ENCODE data around the gene DOCK3.

GRCh38 chr3:51422211-51422610 is 747.5 kb downstream of the DOCK3 start:
- TF ChIP-seq CTCF (conservative IDR thresholded peaks at IDR 0.05; ENCODE audit: low read depth, low read length) (no peak), MAFK (IDR thresholded peaks at IDR 0.05; ENCODE audit: low read depth, low read length) (no peak), RAD21 (IDR thresholded peaks at IDR 0.05; ENCODE audit: low read length) (no peak), ELK1 (IDR thresholded peaks at IDR 0.05; ENCODE audit: borderline replicate concordance, low read depth, low read length) (no peak), POLR2A (IDR thresholded peaks at IDR 0.05; ENCODE audit: low read depth, low read length) (no peak), MAZ (IDR thresholded peaks at IDR 0.05; ENCODE audit: borderline replicate concordance, low read depth, low read length) (no peak), RCOR1 (IDR thresholded peaks at IDR 0.05; ENCODE audit: insufficient replicate concordance, low read length) (no peak), USF2 (IDR thresholded peaks at IDR 0.05; ENCODE audit: low read depth, low read length) (no peak), CHD1 (IDR thresholded peaks at IDR 0.05; ENCODE audit: low read depth, low read length) (no peak), CEBPB (IDR thresholded peaks at IDR 0.05; ENCODE audit: low read depth, low read length) (no peak), FOS (IDR thresholded peaks at IDR 0.05; ENCODE audit: low read depth, low read length) (no peak), RFX5 (IDR thresholded peaks at IDR 0.05; ENCODE audit: low read depth, low read length) (no peak), SMC3 (IDR thresholded peaks at IDR 0.05; ENCODE audit: low read depth, low read length) (no peak), BHLHE40 (IDR thresholded peaks at IDR 0.05; ENCODE audit: low read depth, low read length) (no peak)

Measured in IMR-90 (cell line).